NB4 (cell line): ENCODE results near the gene ADCY6.

Source experiments
- CTCF ChIP-seq: IDR thresholded peaks from one replicate; pipeline ENCODE4 v1.5.1; 2012; ENCODE audit warnings: low read depth, low read length
- MAX ChIP-seq: IDR thresholded peaks from 2 replicates; pipeline ENCODE4 v1.6.1; 2011; ENCODE audit warnings: low read depth, low read length
- POLR2A ChIP-seq: IDR thresholded peaks from 2 replicates; pipeline ENCODE4 v1.6.1; 2011; ENCODE audit warnings: mild to moderate bottlenecking; ENCODE audit not compliant: insufficient read length; ENCODE audit errors: extremely low read depth

GRCh38 chr12:48780381-48781025, 8.4 kb downstream of the ADCY6 start:
- TF ChIP-seq CTCF = no peak
- TF ChIP-seq POLR2A = no peak
- TF ChIP-seq MAX = no peak
